ENCODE results near the gene MLLT1.

Gene MLLT1

DNA sequence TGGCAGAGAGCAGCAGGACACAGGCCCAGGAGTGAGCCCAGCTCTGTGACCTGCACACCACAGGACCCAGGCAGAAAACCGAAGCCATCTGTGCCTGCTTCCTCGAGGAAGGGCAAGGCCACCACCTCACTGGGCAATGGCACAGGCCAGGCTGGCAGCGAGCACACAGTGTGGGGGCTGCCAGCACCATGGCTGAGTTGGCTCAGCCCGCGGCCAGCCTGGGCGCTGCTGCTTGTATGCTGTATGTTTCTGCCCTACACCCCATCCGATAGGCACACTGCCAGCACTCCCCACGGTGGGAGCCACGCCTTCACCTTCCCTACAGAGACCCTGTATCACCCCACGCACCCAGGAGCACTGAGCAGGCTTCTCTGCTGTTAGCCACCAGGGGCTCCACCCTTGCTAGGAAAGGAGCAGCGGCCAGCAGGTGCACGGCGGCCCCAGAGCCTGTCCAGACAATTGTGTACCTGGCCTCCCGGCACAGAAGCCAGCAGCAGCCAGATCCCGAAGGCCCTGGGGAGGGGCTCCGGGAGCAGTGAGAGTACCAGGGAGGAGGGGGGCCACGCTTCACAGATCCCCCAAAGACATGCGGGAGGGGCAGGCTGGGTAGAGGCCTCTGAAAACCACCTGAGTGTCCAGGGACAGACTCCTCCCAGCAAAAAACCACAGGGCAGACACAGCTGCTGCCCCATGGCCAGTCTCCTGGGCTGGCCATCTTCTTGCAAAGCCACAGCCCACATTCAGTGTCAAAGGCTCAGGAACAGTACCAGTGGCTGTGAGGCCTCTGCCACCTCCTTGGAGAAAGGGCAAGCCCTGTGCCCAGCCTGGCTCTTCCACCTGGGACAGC is 56.1 kb downstream of the MLLT1 start:
- in situ Hi-C loops (cut with MboI; ENCODE audit: low sequenced_read_pairs), result no loop called here

DNA sequence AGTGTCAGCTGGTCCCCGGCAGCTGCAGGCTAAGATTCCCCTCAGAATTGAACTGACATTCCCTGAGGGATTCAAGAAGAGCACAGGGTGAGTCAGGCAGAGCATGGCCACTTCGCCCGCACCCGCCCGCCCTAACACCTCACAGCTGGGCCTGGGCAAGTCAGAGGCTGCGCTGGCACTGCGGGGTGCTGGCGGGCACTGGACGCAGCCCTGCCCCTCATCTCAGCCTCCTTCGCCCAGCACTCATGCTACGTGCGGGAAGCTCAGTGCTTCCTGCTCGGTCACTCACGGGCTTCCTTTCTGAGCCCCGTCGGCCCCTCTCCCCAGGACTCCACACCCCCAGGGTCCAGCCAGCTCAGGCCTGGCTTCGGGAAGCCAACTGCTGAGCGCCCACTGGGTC is 56.9 kb downstream of the MLLT1 start:
- in situ Hi-C loops (cut with MboI; ENCODE audit: low sequenced_read_pairs), result no loop called here

DNA sequence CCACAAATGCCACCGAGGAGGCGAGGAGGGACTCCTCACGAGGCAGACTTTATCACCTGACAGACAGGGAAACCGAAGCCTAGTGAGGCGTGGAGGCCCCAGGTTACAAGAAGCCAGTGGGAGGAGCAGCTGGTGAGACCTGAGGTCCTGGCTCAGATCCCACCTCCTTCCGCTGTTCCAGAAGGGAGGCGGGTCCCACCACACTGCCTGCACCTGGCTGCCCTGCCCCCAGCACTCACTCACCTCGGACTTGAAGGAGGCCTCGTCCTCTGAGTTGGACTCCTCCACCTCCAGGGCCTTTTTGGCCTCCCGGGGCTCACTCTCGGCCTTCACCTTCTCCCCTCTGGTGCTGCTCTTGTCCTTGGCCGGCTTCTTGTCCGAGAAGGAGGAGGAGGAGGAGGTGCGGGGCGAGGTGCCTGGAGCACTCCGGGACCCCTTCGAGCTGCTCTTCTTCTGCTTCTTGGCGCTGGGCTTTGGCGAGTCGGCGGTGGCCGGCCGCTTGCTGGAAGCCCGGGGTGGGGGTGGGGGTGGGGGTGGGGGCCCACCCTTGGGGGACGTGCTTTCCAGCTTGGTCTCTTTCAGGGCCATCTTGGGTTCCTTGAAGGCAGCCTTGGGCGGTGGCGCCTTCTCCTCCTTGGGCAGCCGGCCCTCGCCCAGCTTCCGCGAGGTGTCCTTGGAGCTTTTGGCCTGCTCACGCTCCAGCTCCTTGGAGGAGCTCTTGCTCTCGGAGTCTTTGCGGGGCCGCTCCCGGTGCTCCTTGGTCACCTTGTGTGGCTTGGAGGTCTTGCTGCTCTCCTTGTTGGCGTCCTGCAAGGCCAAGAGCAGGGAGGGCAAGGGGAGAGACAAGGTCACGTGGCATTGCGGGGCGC is 57.7 kb downstream of the MLLT1 start:
- in situ Hi-C loops (cut with MboI; ENCODE audit: low sequenced_read_pairs), result no loop called here

GRCh38 chr19:6221220-6221877 is 58.4 kb downstream of the MLLT1 start:
- in situ Hi-C loops (cut with MboI; ENCODE audit: low sequenced_read_pairs), result no loop called here

- in situ Hi-C loops (cut with MboI; ENCODE audit: low sequenced_read_pairs), result no loop called here
Observed at GRCh38 chr19:6220385-6221191, 59.2 kb downstream of the MLLT1 start.

DNA sequence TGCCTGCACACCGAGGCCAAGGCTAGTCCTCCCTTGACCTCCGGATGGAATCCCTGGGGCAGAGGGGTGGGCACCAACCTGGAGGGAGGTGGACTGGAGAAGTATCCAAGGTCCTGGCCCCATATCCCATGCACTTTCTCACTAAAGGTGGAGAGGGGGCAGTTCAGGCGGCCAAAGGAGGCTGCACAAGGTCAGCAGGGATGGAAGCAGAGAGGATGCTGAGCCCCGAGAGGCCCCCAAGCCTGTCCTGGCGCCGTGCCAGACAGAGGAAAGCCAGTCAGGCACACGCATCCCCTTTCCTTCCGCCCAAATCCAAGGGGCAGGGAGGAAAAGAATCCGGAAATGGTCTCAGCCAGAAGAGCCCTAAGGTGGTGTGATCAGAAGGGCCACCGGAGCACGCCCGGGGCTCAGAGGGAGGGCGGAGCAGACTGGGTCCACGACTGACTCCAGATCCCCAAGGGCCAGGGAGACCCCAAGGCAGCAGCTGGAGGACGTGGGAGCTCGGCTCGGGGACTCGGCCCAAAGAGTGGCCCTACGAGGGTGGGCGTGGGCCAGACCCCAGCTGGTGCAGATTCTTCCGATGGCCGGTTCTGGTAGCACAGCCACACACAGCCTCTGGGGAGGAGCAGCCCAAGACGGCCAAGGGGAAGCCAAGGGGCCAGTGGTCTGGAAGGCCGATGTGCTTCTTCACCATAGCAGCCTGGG is 60.0 kb downstream of the MLLT1 start:
- in situ Hi-C loops (cut with MboI; ENCODE audit: low sequenced_read_pairs), result no loop called here

DNA sequence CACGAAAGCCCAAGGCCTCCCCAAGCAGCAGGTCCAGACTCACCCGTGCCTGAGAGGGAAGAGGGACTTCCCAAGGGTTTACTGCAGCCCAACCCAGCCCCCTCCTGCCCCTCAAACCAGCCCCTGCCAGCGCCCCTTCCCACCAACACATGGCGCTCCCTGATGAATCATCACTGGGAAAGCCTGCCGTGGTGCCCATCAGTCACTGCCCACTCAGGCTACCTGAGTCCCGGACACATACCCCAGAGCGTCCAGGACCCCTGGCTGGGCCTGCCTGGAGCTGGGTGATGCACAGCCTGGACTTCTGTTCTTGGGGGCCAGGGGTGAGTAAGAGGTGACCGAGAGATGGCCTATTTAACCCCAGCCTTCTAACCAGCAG is 60.6 kb downstream of the MLLT1 start:
- in situ Hi-C loops (cut with MboI; ENCODE audit: low sequenced_read_pairs), result no loop called here

- in situ Hi-C loops (cut with MboI; ENCODE audit: low sequenced_read_pairs), result no loop called here
Observed at GRCh38 chr19:6218491-6219146, 61.2 kb downstream of the MLLT1 start.

- in situ Hi-C loops (cut with MboI; ENCODE audit: low sequenced_read_pairs), result no loop called here
Observed at GRCh38 chr19:6217752-6218334, 61.9 kb downstream of the MLLT1 start.

DNA sequence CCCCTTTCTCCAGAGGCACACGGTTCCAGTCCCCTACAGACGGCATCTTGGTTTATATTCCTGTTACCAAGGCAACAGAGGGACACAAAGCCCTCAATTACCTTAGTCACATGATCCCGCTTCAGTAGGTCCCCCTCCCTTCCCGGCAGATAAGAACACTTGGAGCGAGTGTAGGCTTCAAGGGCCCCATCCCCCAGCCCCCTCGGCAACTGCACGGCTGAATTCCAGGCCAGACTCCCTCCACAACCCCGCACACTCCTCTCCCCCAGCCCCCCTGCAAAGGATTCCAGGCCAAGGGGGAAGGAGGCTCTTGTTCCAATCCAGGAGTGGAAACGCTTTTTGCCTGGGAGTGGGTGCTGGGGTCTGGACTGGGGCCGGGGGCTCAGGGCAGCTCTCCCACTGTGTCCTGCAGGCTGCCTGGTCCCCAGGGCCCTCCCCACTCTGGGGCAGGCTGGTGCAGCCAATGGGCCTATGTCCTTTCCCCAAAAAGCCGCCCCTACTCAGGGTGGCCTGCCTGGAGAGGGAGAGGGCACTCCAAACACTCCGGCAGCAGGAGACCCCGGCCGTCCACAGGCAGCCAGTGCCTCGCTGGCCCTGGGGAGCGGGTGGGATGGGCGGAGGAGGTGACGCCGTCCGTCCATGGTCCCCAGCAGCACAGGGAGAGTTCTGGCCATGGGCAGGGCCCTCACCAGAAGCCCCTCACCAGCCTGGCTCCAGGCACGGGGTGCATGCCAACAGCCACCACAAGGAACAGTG is 62.6 kb downstream of the MLLT1 start:
- in situ Hi-C loops (cut with MboI; ENCODE audit: low sequenced_read_pairs), result no loop called here

- in situ Hi-C loops (cut with MboI; ENCODE audit: low sequenced_read_pairs), result no loop called here
Observed at GRCh38 chr19:6216236-6216995, 63.4 kb downstream of the MLLT1 start.

- in situ Hi-C loops (cut with MboI; ENCODE audit: low sequenced_read_pairs), result no loop called here
Observed at GRCh38 chr19:6215701-6216235, 64.0 kb downstream of the MLLT1 start.

- in situ Hi-C loops (cut with MboI; ENCODE audit: low sequenced_read_pairs), result no loop called here
Observed at GRCh38 chr19:6214881-6215541, 64.8 kb downstream of the MLLT1 start.

- in situ Hi-C loops (cut with MboI; ENCODE audit: low sequenced_read_pairs), result no loop called here
Observed at GRCh38 chr19:6213696-6214641, 65.8 kb downstream of the MLLT1 start.

- in situ Hi-C loops (cut with MboI; ENCODE audit: low sequenced_read_pairs), result no loop called here
Observed at GRCh38 chr19:6213266-6213595, 66.5 kb downstream of the MLLT1 start.
